Ramos (cell line): ENCODE results near the gene TMEM183A.

Experiments used
- in situ Hi-C: fragments of 300-500 bp; cut with MboI; formaldehyde crosslinking; loops from one replicate; pipeline ENCODE4 v1.14.3; 2022; ENCODE audit warnings: low sequenced_read_pairs; ENCODE audit not compliant: unreplicated experiment

Gene TMEM183A

DNA sequence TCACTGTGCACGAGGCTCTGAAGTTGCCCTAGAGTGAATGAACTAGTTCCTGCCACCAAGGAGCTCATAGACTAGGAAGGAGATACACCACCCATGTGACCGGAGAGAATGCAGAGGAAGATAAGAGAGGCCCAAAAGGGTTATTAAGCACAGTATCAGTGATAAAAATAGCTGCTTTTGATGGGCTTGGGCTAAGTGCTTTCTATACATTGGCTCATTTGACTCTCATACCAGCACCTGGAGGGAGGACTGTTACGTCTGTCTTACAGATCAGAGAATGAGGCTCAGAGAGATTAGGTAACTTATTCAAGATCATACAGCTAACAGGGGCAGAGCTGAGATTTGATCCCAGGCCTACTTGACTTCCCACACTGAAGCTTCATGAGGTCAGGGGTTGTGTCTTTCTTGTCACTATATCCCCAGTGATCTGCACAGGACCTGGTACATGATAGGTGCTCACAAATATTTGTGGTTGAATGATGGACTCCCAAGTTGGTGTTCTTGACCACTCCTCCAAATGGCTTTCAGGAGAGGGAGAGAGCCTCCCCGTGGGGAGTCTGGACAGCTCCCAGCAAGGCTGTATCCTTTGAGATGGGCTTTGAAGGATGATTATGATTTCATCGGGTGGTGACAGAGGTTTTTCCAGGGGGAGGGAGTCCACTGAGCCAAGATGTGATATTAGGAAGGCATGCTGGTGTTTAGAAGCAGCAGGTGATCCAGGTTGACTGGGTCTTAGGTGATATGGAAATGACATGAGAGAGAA lies 33.5 kb downstream of the TMEM183A start:
- in situ Hi-C loops = loop anchor here (25.0 kb wide), 1 partner anchor 172 kb away; no protein-coding TSS in a partner anchor

DNA sequence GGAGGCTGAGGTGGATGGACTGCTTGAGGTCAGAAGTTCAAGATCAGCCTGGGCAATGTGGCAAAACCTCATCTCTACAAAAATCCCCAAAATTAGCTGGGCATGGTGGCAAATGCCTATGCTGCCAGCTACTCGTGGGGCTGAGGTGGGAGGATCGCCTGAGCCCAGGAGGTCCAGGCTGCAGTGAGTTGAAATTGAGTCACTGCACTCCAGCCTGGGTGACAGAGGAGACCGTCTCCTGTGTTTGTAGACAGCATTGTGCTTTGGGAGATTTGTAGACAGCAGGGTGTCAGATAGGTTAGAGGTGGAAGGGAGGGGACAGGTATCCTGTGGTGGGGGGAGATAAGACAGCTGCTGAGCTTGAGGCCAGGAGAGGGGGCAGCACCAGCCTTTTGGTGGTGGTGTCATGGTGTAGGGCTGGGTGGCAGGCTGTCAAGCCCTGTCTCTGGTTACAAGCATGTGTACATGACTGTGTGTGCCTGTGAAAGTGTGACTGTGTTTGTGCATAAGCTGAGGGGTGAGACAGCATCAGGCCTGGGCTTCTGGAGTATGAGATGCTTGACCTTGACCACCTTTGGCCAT lies 34.3 kb downstream of the TMEM183A start:
- in situ Hi-C loops = loop anchor here (25.0 kb wide), 1 partner anchor 171 kb away; no protein-coding TSS in a partner anchor

- in situ Hi-C loops = loop anchor here (25.0 kb wide), 1 partner anchor 168 kb away; no protein-coding TSS in a partner anchor
Measured at GRCh38 chr1:203043830-203044545, 36.8 kb downstream of the TMEM183A start.

DNA sequence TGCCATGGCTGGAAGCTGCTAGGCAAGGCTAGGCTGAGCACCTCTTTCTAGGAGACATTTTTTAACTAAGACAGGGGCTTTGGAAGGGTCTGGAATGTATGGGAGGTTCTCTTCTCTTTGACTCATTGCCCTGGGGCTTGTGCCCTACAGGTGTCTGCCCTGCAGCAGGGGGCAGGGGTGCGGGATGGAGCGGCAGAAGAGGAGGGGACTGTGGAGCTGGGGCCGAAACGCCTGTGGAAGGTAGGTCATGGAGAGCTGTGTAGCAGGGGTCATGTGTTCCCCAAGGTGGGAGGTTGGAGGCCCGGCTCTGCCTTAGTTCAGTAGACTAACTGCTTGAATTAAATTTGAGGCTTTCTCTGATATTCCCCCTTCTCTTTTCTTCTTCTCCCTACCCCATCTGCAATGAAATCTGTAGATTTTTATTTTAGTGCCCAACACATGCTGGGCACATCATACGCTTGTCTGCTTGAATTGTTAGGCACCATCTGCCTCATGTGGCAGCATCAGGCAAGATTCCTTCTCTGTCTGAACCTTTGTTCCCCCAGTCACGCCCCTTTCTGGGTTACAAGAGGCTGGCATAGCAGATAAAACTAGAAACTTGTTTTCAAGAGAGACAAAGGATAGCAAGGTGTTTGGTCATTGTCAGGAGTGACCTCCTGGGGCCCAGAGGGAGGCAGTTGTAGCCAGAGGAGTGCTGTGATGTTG lies 37.5 kb downstream of the TMEM183A start:
- in situ Hi-C loops = loop anchor here (25.0 kb wide), 1 partner anchor 168 kb away; no protein-coding TSS in a partner anchor

GRCh38 chr1:203045336-203045735 lies 38.2 kb downstream of the TMEM183A start:
- in situ Hi-C loops = loop anchor here (25.0 kb wide), 1 partner anchor 167 kb away; no protein-coding TSS in a partner anchor

- in situ Hi-C loops = loop anchor here (25.0 kb wide), 1 partner anchor 166 kb away; no protein-coding TSS in a partner anchor
Measured at GRCh38 chr1:203045821-203046594, 38.8 kb downstream of the TMEM183A start.

DNA sequence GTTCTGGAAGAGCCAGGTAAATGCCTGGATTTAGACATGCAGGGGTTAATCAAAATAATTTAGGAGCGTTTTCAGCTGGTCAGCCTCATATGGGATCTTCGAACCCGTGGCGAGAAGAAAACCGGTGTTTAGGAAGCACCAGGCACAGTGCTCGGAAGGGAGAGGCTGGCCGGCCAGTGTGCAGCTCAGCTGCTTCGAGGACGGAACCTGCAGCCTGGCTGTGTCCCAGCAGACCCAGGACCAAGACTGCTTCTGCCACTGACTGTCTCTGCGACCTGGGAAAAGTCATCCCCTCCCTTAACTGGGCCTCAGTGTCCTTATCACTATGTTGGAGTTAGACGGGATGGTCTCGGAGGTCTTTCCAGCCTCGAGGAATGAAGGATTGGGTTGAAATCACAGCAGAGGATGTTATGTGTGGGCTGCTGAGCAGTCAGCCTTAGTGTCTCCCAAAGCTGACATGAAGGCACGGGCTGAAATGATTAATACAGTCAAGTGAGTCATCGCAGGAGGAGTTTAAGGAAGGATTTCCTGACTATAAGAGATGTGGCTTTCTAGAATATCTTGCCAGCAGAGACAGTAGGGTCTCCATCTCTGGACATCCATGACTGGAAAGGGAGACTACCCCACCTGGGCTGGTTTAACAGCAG lies 39.9 kb downstream of the TMEM183A start:
- in situ Hi-C loops = loop anchor here (25.0 kb wide), 1 partner anchor 165 kb away; no protein-coding TSS in a partner anchor

GRCh38 chr1:203048086-203048485 lies 40.9 kb downstream of the TMEM183A start:
- in situ Hi-C loops = loop anchor here (25.0 kb wide), 1 partner anchor 164 kb away; no protein-coding TSS in a partner anchor

- in situ Hi-C loops = loop anchor here (25.0 kb wide), 1 partner anchor 164 kb away; no protein-coding TSS in a partner anchor
Measured at GRCh38 chr1:203048555-203049051, 41.4 kb downstream of the TMEM183A start.

DNA sequence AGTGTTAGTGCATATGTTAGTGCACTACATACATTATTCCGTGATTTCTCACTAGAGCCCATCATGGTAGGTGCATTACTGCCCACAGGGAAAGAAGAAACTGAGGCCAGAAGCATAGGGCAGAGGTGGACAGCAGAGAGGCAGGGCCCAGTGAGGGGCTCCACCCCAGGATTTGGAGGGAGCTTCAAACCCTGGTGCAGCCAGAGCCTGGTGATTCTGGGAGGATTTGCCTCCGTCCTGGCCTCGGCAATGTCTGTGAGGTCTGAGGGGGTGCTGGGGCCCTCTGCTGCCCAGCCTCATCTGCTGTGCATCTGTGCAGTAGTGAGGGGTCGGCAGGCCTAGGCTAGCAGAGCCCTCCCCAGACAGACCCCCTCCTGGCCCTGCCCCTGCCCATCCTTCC lies 41.9 kb downstream of the TMEM183A start:
- in situ Hi-C loops = loop anchor here (25.0 kb wide), 1 partner anchor 163 kb away; no protein-coding TSS in a partner anchor

- in situ Hi-C loops = loop anchor here (25.0 kb wide), 1 partner anchor 163 kb away; no protein-coding TSS in a partner anchor
Measured at GRCh38 chr1:203049576-203050180, 42.5 kb downstream of the TMEM183A start.

DNA sequence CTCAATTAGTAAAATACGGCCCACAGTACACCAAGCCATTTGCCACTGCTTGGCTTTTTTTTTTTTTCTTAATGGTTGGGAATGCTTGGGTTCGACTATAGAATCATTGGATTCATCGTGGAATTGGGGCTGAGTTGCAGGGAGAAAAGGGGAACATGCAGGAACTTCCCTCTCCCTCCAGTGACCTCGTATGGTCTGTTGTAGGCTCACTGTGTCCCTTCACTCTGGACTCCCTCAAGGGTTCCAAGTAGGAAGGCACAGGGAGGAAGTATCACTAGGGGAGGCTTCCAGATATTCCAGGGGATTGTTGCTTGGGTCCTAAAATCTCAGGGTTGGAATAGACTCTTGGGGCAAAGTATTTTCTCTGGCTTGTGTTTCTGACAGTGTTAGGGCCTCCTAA lies 43.7 kb downstream of the TMEM183A start:
- in situ Hi-C loops = no loop called here

GRCh38 chr1:203051841-203052324 lies 44.7 kb downstream of the TMEM183A start:
- in situ Hi-C loops = no loop called here

DNA sequence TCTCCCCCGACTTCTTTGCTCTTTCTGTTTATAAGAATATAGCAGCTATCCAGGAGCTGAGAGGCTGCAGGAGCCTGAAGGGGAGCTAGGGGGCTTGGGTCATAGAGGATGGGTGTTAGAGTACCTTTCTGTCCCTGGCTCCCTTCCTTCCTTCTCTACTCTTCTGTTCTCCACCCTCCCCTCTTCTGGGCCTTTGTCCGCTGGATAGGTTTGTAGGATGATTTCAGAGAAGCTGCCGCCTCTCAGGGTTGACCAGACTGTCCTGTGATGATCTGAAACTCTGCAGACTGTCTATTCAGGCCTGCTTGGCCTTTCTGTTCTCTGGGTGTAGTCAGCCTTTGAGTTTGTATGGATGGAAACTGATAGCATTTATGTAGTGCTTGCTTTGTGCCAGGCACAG lies 45.4 kb downstream of the TMEM183A start:
- in situ Hi-C loops = no loop called here

GRCh38 chr1:203054184-203054583 lies 47.0 kb downstream of the TMEM183A start:
- in situ Hi-C loops = no loop called here

DNA sequence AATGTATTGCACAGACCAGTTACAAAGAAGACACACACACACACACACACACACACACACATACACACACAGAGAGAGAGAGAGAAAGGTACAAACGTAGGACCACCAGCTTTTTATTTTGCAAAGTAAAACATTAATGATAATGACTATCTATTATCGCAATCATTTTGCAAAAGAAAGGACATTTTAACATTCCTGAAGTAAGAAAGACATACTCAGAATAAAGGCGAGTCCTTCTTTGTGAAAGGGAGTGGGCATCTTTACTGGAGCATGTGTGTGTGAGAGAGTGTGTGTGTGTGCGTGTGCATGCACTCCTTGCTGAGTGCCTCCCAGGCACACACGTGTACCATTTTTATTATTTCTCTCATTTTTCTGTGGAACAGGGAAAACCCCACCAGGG lies 47.5 kb downstream of the TMEM183A start:
- in situ Hi-C loops = no loop called here

- in situ Hi-C loops = no loop called here
Measured at GRCh38 chr1:203055161-203055799, 48.1 kb downstream of the TMEM183A start.
